Heart left ventricle (tissue), 16 donors: ENCODE data around the gene RETN. TPM values are rescaled to one million over a fixed set of nuclear protein-coding genes. Genes with fewer than 3 reads are reported as not detected.

Experiments
- ATAC-seq, 4 donors: fragments of 200-7000 bp; cut with Tn5 transposase; one replicate each; pipeline ENCODE4 v1.9.1; 2020 to 2022; ENCODE audit warnings: moderate library complexity in 4 of 4, mild to moderate bottlenecking in 3 of 4, moderate number of reproducible peaks in 1 of 4
- DNase-seq, 5 donors: peaks; one replicate each; pipeline ENCODE4 v3.0.0-alpha.2; 2020
- H3K27ac ChIP-seq, 12 donors: fragments of 200-600 bp; sonication (generic) in 4 of 12; one replicate each; pipeline versions ENCODE4 v1.5.0 to v1.8.0; 2016 to 2022; ENCODE audit warnings: mild to moderate bottlenecking in 2 of 12
- H3K27me3 ChIP-seq, 9 donors: fragments of 200-600 bp; sonication (generic) in 2 of 9; one replicate each; pipeline versions ENCODE4 v1.5.1 to v1.8.0; 2016 to 2022; ENCODE audit warnings: mild to moderate bottlenecking in 3 of 9
- H3K36me3 ChIP-seq, 9 donors: fragments of 200-600 bp; sonication (generic) in 2 of 9; one replicate each; pipeline versions ENCODE4 v1.5.0 to v1.8.0; 2018 to 2022; ENCODE audit warnings: mild to moderate bottlenecking in 2 of 9
- H3K4me1 ChIP-seq, 12 donors: fragments of 200-600 bp; sonication (generic) in 4 of 12; one replicate each; pipeline versions ENCODE4 v1.5.0 to v1.8.0; 2016 to 2022; ENCODE audit warnings: mild to moderate bottlenecking in 3 of 12
- H3K4me3 ChIP-seq, 12 donors: fragments of 200-600 bp; sonication (generic) in 4 of 12; one replicate each; pipeline versions ENCODE4 v1.5.0 to v1.8.0; 2017 to 2022; ENCODE audit warnings: mild to moderate bottlenecking in 9 of 12, moderate library complexity in 4 of 12
- H3K9me3 ChIP-seq, 12 donors: fragments of 200-600 bp; sonication (generic) in 4 of 12; one replicate each; pipeline versions ENCODE4 v1.5.0 to v1.8.0; 2016 to 2022; ENCODE audit warnings: mild to moderate bottlenecking in 1 of 12
- POLR2A ChIP-seq, 2 donors: fragments of 450-650 bp; IDR thresholded peaks; one replicate each; pipeline ENCODE4 v1.6.1; 2017; ENCODE audit warnings: antibody characterized with exemption in 2 of 2, mild to moderate bottlenecking in 2 of 2, moderate library complexity in 2 of 2
- WGBS, 4 donors: extraction: QIAGEN DNeasy Blood & Tissue Kit in 2 of 4; methylation state at CpG; one replicate each; pipeline versions ENCODE4 v1.1.5 to v1.1.7; 2013 to 2018; 5-methylcytosine and 5-hydroxymethylcytosine counted together
- intact Hi-C, 10 donors: fragments of 100-400 bp; cut with DNase I; formaldehyde crosslinking; loops; one replicate each; pipeline versions ENCODE4 v1.11.1 to v1.14.2; 2022
- long read RNA-seq, 3 donors: library from polyadenylated mRNA; unstranded; transcript quantifications; one replicate each; pipeline ENCODE4 v2.0.0, GENCODE V29; 2020 to 2021
- polyA plus RNA-seq, 2 donors: library from polyadenylated mRNA; stranded (reverse); fragments of 200-250 nt; gene quantifications; one replicate each; pipeline ENCODE4 v1.2.3, GENCODE V29; 2013
- total RNA-seq, 9 donors: library from RNA; depleted of rRNA in 2 of 9; stranded (reverse); fragments of >200 nt in 2 of 9; fragmentation: NEBNext Ultra II Directional in 3 of 9; extraction: Animal tissue kit (Norgen Biotek cat#: 25700) in 3 of 9; gene quantifications; one replicate each; pipeline versions ENCODE4 v1.1.0 to v1.2.4, GENCODE V29; 2016 to 2023
- TF ChIP-seq, protein P1 (sequence below), 12 donors: fragments of 200-600 bp; sonication (generic) in 4 of 12; IDR thresholded peaks; one replicate each; pipeline versions ENCODE4 v1.5.0 to v1.8.0; 2018 to 2022; ENCODE audit warnings: antibody characterized with exemption in 12 of 12, mild to moderate bottlenecking in 5 of 12
- donor health status: ischemic (EF 13 %, LVEDD 7.1; RV severe dilation, severe dysfunction).
- donor health status: healthy with polysubstance abuse.
- donor health status: DM: no; HTN: yes; CAD: no.
- donor health status: DM: no; HTN: no; CAD: no.
- donor health status: ischemic (EF 25% LVEDD 6.9; RV normal size, moderate dysfunction).
- donor health status: ischemic (EF 25% LVEDD 5.7; RV mildly dilated, moderate dysfunction).
- donor health status: healthy.
- donor health status: DM: yes; HTN: yes; CAD: no.
- donor health status: ischemic (EF 35%, LVEDD 5.7; RV mildly dilated, moderate dysfunction).
- donor health status: nonischemic (EF 11% LVEDD 7.7; RV severe dilation, severe dysfunction).
- donor health status: DM: yes; HTN: yes; CAD: no.
- donor health status: PGD.
- donor health status: ischemic (EF 29% LVEDD 5.4; RV normal size, mild dysfunction).
- donor health status: nonischemic (EF 23%, LVEDD 6.1; RV moderate dilation, normal function).

The RETN gene, protein sequence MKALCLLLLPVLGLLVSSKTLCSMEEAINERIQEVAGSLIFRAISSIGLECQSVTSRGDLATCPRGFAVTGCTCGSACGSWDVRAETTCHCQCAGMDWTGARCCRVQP
- 1 to 10 TPM in 1 of 9 donors, not detected in 8; 2.6 TPM for total RNA-seq
- 1 to 10 TPM; 4.8 to 9.2 TPM for polyA plus RNA-seq
- long read RNA-seq, donor 1: 0 reads
- long read RNA-seq, donor 2: 0 reads
- long read RNA-seq, donor 3: 0 reads

DNA sequence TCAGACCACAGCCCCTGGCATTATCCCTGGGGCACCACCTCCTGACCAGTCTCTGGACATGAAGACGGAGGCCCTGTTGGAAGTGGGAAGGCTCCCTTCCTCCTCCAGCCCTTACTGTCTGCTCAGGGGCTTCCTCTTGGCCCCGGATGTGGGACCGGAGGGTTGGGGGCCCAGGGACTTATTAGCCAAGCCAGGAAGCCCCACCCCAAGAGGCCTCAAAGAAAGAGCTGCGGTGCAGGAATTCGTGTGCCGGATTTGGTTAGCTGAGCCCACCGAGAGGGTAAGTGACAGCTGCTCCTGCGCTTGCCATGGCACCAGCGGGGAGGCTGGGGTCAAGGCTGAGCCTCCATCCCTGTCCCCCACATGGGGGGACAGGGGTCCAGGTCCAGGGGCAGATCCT lies at the start of gene RETN:
TSS of gene RETN (plus strand) at position 208 of the 400 bp plus-strand sequence. CDS start 278 bp downstream, outside the sequence.
- Histone ChIP-seq H3K27ac (no peak within 1 kb of the TSS), H3K27me3 (peaks cover 0 to 37% (median 15%) of the 10 kb centered on the region in 9 donors), H3K4me1 (peaks cover 0 to 3% (median 0%) of the 10 kb centered on the region in 12 donors), H3K4me3 (peak within 1 kb of the TSS in 1 of 12 donors; percentile 17), H3K9me3 (peaks cover 0 to 4% (median 0%) of the 10 kb centered on the region in 12 donors), H3K36me3 (no peaks in the 10 kb centered on the region)
- WGBS, 4 donors: 58 to 75% (median 72%) methylated on average over 6 to 9 of the region's 9 CpGs
- no peak for ATAC-seq
- no peak for DNase-seq
- intact Hi-C loops: loop anchor here in 1 of 10 donors (10.0 kb wide), 1 partner anchor 104 kb away; no protein-coding TSS in a partner anchor
- no peak for TF ChIP-seq POLR2A (IDR thresholded peaks at IDR 0.05)

DNA sequence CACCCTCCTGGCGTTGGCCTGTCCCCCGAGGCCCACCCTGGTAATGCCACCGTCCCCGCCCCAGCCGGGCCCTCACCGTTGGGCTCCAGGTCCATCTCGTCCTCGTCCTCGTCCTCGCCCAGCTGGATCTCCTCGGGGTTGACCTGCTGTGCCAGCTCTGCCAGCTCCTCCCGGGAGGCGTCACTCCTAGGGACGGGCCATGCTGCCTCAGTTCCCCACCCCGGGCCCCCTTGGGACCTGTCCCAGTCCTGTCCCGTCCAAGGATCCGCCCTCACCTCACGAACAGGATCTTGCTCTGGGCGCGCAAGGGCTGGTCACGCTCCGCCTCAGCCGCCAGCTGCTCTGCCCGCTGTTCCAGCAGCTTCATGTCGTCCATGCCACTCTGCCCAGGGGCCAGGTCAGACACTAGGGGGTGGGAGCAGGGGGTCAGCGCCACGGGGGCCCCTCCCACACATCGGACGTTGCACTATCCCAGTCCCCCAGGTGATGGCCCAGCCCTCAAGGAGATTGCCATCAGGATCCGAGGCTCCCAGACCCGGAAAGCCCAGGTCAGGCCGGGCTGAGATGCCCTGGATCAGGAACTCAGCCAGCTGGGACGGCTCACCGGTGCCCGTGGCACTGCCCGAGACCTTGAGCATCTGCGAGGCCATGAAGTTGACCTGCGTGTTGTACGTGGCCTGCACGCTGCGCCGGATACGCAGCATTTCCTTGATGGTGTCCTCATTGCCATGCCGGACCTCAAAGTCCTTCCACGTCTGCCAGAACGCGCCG lies 49.0 kb upstream of the RETN start:
- DNase-seq (no peak), ATAC-seq (no peak)
- WGBS, 4 donors: 94 to 95% (median 94%) methylated on average over 33 to 48 of the region's 48 CpGs
- H3K4me3 ChIP-seq: no peak overlapping the region
- TF ChIP-seq, protein P1, sequence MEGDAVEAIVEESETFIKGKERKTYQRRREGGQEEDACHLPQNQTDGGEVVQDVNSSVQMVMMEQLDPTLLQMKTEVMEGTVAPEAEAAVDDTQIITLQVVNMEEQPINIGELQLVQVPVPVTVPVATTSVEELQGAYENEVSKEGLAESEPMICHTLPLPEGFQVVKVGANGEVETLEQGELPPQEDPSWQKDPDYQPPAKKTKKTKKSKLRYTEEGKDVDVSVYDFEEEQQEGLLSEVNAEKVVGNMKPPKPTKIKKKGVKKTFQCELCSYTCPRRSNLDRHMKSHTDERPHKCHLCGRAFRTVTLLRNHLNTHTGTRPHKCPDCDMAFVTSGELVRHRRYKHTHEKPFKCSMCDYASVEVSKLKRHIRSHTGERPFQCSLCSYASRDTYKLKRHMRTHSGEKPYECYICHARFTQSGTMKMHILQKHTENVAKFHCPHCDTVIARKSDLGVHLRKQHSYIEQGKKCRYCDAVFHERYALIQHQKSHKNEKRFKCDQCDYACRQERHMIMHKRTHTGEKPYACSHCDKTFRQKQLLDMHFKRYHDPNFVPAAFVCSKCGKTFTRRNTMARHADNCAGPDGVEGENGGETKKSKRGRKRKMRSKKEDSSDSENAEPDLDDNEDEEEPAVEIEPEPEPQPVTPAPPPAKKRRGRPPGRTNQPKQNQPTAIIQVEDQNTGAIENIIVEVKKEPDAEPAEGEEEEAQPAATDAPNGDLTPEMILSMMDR (IDR thresholded peaks at IDR 0.05): no peak
- TF ChIP-seq POLR2A (IDR thresholded peaks at IDR 0.05): no peak
- no peaks in the 10 kb centered on the region for H3K27me3 ChIP-seq
- peaks cover 0 to 14% (median 0%) of the 10 kb centered on the region in 12 donors for H3K4me1 ChIP-seq
- intact Hi-C loops: no loop called here
- H3K36me3 ChIP-seq: peaks cover 0 to 70% (median 50%) of the 10 kb centered on the region in 9 donors
- no peaks in the 10 kb centered on the region for H3K9me3 ChIP-seq
- peak overlapping the region in 1 of 12 donors; percentile 56 for H3K27ac ChIP-seq

DNA sequence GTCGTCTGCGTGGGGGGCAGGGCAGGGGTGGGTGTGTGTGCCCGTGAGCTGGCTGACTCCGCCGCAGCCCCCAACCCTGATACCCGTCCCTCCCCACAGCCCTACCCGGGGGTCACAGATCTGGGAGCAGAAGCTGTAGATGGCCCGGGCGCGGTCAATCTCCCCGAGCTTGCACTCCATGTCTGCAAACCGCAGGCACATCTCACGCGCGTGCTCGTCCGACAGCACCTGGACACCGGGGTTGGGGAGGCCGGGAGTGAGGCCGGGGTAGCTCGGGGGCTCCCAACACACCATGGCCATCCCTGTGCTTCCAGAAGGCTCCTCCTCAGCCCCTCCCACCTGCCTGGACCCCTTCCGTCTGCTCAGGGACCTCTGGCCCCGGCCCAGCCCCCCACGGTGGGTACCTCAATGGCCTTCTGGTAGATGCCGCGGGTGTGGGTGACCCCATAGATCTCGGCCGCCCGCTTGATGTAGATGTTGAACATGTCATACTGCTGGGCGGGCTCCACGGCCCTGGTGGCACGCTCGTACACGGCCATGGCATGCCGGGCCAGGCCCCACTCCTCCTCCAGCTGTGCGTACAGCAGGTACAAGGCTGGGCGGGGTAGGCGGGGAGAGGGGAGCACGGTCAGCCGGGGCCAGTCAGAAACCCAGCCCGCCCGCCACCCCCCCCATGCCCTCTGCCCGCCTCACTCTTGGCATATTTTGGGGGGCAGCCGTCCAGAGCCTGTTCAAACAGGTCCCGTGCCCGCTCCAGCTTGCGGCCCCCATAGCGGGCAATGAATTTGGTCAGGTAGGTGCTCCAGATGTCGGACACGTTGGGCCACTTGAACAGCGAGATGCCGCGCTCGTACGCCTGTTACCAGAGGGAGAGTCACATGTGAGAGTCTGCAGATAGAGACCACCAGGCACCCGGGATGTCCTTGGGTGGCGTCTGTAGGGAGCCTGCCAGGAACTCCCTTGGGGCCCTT lies 48.1 kb upstream of the RETN start:
- Histone ChIP-seq H3K27ac (no peak overlapping the region), H3K4me3 (no peak overlapping the region), H3K27me3 (no peaks in the 10 kb centered on the region), H3K4me1 (peaks cover 0 to 14% (median 0%) of the 10 kb centered on the region in 12 donors), H3K9me3 (no peaks in the 10 kb centered on the region), H3K36me3 (peaks cover 0 to 78% (median 57%) of the 10 kb centered on the region in 9 donors)
- ATAC-seq: no peak
- no peak for TF ChIP-seq POLR2A (IDR thresholded peaks at IDR 0.05)
- TF ChIP-seq, protein P1 (IDR thresholded peaks at IDR 0.05): no peak
- intact Hi-C loops: no loop called here
- 95 to 96% (median 96%) methylated on average over 39 to 57 of the region's 57 CpGs for WGBS, 4 donors
- no peak for DNase-seq

DNA sequence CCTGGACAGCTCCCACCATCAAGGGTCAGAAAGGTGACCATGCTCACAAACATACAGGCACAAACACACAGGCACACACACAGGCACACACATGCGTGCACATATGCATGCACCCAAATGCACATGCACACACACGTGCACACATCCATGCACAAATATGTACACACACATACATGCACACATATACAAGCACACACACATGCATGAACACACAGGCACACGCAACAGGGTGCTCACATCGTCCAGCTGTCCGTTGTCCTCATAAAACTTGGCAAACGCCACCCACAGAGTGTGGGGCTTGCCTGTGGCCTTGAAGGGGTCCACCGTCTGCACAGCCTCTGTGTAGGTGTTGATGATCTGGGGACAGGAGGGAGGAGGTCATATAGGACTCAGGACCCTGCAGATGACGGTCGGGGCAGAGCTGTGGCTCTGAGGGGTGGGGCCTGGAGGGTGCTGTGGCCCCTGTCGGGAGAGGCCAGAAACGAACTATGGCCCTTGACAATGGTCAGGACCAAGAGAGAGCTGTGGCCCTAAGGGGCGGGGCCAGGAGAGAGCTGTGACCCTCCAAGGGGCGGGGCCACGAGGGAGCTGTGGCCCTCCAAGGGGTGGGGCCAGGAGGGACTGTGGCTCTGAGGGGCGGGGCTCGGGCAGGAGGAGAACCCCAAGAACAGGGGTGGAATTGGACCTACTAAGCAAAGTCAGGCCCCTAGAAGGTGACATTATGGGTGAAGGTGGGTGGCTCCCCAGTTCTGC lies 45.7 kb upstream of the RETN start:
- intact Hi-C loops: no loop called here
- Histone ChIP-seq H3K4me3 (no peak overlapping the region), H3K27ac (no peak overlapping the region), H3K36me3 (peaks cover 0 to 89% (median 66%) of the 10 kb centered on the region in 9 donors), H3K9me3 (no peaks in the 10 kb centered on the region), H3K27me3 (no peaks in the 10 kb centered on the region), H3K4me1 (peaks cover 0 to 17% (median 6%) of the 10 kb centered on the region in 12 donors)
- WGBS, 4 donors: 85 to 93% (median 89%) methylated on average over 16 of the region's 16 CpGs
- TF ChIP-seq, protein P1 (IDR thresholded peaks at IDR 0.05): no peak
- ATAC-seq (no peak), DNase-seq (no peak)
